GM12865 (cell line): ENCODE results near the gene PALM3.
A peak's percentile ranks its signal among the peaks of the same experiment; 100 is the strongest.

ENCODE experiments used
- DNase-seq: peaks from one replicate; pipeline ENCODE4 v3.0.0; 2010; ENCODE audit warnings: low read depth
- H3K4me3 ChIP-seq: 2 replicates; pipeline ENCODE4 v1.5.1; 2011; ENCODE audit warnings: mild to moderate bottlenecking, low read depth, low read length, control low read depth
- CTCF ChIP-seq: IDR thresholded peaks from 2 replicates; pipeline ENCODE4 v1.5.1; 2011; ENCODE audit warnings: low read length, control low read depth, low read depth, inconsistent platforms; ENCODE audit not compliant: insufficient read depth; ENCODE audit errors: missing control alignments

The PALM3 gene

GRCh38 chr19:14006085-14006765 is 55.7 kb downstream of the PALM3 start, which contains the start of gene RFX1:
Gene RFX1 (minus strand): TSS chr19:14006320. CDS start chr19:13993843, 12,477 bp downstream.
- peak; percentile 100 for DNase-seq
- TF ChIP-seq CTCF, result no peak
- H3K4me3 ChIP-seq, result peak within 1 kb of the TSS; percentile 79

DNA sequence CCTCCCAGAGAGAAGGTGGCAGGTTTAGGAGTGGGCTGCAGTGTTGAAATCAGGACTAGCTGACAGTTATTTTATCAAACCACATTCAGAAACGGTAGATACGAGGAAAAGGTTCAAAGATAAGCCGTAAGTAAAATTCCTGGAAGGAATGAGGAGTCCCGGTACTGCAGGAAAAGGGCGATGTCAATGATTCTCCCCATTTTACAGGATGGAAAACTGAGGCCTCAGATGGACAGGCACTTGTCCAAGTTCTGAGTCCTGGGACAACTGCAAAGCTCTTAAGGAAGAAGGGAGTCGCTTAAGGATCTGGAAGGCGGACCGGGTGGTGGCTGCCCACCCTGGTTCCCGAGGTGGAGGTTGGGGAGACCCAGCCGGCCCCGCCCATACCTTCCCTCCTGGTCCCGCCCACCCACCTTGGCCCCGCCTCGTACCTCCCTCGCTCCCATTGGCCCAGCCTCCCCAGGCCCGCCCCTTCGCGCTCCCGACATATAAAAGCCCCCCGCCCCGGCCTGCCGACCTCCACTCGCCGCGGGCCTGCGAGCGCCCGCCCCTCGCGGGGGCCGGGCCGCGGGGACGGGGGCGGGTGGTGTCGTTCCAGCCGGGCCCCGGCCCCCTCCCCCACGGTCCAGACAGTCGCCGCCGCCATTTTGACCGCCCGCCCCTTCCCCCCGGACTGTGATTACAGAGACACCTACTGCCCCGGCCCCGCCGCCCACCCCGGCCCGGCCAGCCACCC is 56.4 kb downstream of the PALM3 start:
- peak overlapping the region; percentile 79 for H3K4me3 ChIP-seq
- no peak for TF ChIP-seq CTCF
- DNase-seq, result peak; percentile 95

DNA sequence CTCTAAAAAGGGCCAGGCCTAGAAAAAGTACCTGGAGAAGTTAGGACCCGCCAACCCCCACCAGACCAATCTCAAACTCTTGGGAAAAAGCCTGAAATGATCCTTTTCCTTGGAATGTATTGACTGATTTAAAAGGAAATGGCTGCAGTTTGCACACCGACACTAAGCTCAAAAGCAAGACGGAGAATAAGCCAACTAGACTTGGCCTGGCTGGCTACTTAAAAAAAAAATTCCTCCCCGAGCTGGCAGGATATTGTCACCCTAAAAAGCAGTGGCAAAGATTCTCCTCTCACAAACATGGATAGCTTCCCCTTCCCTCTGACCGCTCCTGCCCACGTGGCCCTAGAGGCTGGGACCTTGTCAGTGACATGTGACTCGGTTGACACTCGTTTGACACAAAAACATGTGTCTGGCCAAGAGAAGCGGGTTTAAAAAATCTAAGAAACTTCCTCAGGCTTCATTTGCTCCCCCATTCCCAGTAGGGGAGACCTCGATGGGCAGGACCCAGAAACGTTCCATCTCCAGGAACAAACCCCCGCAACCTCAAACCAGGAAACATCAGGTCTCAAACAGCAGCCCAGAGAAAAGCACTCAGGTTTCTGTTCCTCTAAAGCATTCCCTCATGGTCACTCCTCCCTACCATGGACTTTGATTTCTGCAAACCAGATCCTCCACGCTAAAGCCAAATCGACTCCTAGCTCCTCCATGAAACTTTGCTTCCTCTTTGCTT is 57.1 kb downstream of the PALM3 start:
- DNase-seq, result peak; percentile 55
- H3K4me3 ChIP-seq, result peak overlapping the region; percentile 79

More for the DNA sequence above, 57.1 kb downstream of the PALM3 start:
- no peak for TF ChIP-seq CTCF
